NT2/D1 (cell line): ENCODE results near the gene UNC5C.

ENCODE experiments used
- SUZ12 ChIP-seq: IDR thresholded peaks from 2 replicates; pipeline ENCODE4 v1.6.1; 2011; ENCODE audit not compliant: insufficient read length, insufficient read depth; ENCODE audit errors: extremely low read depth
- YY1 ChIP-seq: IDR thresholded peaks from 2 replicates; pipeline ENCODE4 v1.6.1; 2011; ENCODE audit not compliant: insufficient read length, insufficient read depth
- ZNF274 ChIP-seq: IDR thresholded peaks from 2 replicates; pipeline ENCODE4 v1.6.1; 2011; ENCODE audit warnings: mild to moderate bottlenecking, low read depth, low read length

DNA sequence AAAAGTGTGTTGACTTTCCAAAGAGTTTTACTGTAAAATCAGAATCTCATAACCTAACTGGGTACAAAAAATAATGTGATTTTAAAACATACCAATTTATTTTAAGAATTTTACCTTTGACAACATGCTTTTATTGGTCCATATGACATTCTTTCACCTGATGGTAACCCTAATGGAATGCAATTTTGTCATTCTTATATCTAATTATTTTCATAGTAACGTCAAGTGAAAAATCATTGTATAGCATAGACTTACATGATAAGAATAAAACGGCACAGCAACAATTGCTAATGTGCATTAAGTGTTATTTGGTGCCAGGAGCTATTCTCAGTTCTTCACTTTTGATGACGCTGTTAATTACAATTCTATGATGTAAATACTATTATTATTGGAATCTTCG, 13.6 kb downstream of the UNC5C start:
- TF ChIP-seq ZNF274 (no peak), YY1 (no peak), SUZ12 (no peak)
